Heart left ventricle (tissue), 16 donors: ENCODE data around the gene MEGF11. TPM values are rescaled to one million over a fixed set of nuclear protein-coding genes. Genes with fewer than 3 reads are reported as not detected.

ENCODE experiments used
- ATAC-seq, 4 donors: fragments of 200-7000 bp; cut with Tn5 transposase; one replicate each; pipeline ENCODE4 v1.9.1; 2020 to 2022; ENCODE audit warnings: moderate library complexity in 4 of 4, mild to moderate bottlenecking in 3 of 4, moderate number of reproducible peaks in 1 of 4
- DNase-seq, 5 donors: peaks; one replicate each; pipeline ENCODE4 v3.0.0-alpha.2; 2020
- H3K27ac ChIP-seq, 12 donors: fragments of 200-600 bp; sonication (generic) in 4 of 12; one replicate each; pipeline versions ENCODE4 v1.5.0 to v1.8.0; 2016 to 2022; ENCODE audit warnings: mild to moderate bottlenecking in 2 of 12
- H3K27me3 ChIP-seq, 9 donors: fragments of 200-600 bp; sonication (generic) in 2 of 9; one replicate each; pipeline versions ENCODE4 v1.5.1 to v1.8.0; 2016 to 2022; ENCODE audit warnings: mild to moderate bottlenecking in 3 of 9
- H3K36me3 ChIP-seq, 9 donors: fragments of 200-600 bp; sonication (generic) in 2 of 9; one replicate each; pipeline versions ENCODE4 v1.5.0 to v1.8.0; 2018 to 2022; ENCODE audit warnings: mild to moderate bottlenecking in 2 of 9
- H3K4me1 ChIP-seq, 12 donors: fragments of 200-600 bp; sonication (generic) in 4 of 12; one replicate each; pipeline versions ENCODE4 v1.5.0 to v1.8.0; 2016 to 2022; ENCODE audit warnings: mild to moderate bottlenecking in 3 of 12
- H3K4me3 ChIP-seq, 12 donors: fragments of 200-600 bp; sonication (generic) in 4 of 12; one replicate each; pipeline versions ENCODE4 v1.5.0 to v1.8.0; 2017 to 2022; ENCODE audit warnings: mild to moderate bottlenecking in 9 of 12, moderate library complexity in 4 of 12
- H3K9me3 ChIP-seq, 12 donors: fragments of 200-600 bp; sonication (generic) in 4 of 12; one replicate each; pipeline versions ENCODE4 v1.5.0 to v1.8.0; 2016 to 2022; ENCODE audit warnings: mild to moderate bottlenecking in 1 of 12
- POLR2A ChIP-seq, 2 donors: fragments of 450-650 bp; IDR thresholded peaks; one replicate each; pipeline ENCODE4 v1.6.1; 2017; ENCODE audit warnings: antibody characterized with exemption in 2 of 2, mild to moderate bottlenecking in 2 of 2, moderate library complexity in 2 of 2
- WGBS, 4 donors: extraction: QIAGEN DNeasy Blood & Tissue Kit in 2 of 4; methylation state at CpG; one replicate each; pipeline versions ENCODE4 v1.1.5 to v1.1.7; 2013 to 2018; 5-methylcytosine and 5-hydroxymethylcytosine counted together
- intact Hi-C, 10 donors: fragments of 100-400 bp; cut with DNase I; formaldehyde crosslinking; loops; one replicate each; pipeline versions ENCODE4 v1.11.1 to v1.14.2; 2022
- polyA plus RNA-seq, 2 donors: library from polyadenylated mRNA; stranded (reverse); fragments of 200-250 nt; gene quantifications; one replicate each; pipeline ENCODE4 v1.2.3, GENCODE V29; 2013
- total RNA-seq, 9 donors: library from RNA; depleted of rRNA in 2 of 9; stranded (reverse); fragments of >200 nt in 2 of 9; fragmentation: NEBNext Ultra II Directional in 3 of 9; extraction: Animal tissue kit (Norgen Biotek cat#: 25700) in 3 of 9; gene quantifications; one replicate each; pipeline versions ENCODE4 v1.1.0 to v1.2.4, GENCODE V29; 2016 to 2023
- TF ChIP-seq, protein P1 (sequence below), 12 donors: fragments of 200-600 bp; sonication (generic) in 4 of 12; IDR thresholded peaks; one replicate each; pipeline versions ENCODE4 v1.5.0 to v1.8.0; 2018 to 2022; ENCODE audit warnings: antibody characterized with exemption in 12 of 12, mild to moderate bottlenecking in 5 of 12
- donor health status: ischemic (EF 13 %, LVEDD 7.1; RV severe dilation, severe dysfunction).
- donor health status: healthy with polysubstance abuse.
- donor health status: DM: no; HTN: yes; CAD: no.
- donor health status: DM: no; HTN: no; CAD: no.
- donor health status: ischemic (EF 25% LVEDD 6.9; RV normal size, moderate dysfunction).
- donor health status: ischemic (EF 25% LVEDD 5.7; RV mildly dilated, moderate dysfunction).
- donor health status: healthy.
- donor health status: DM: yes; HTN: yes; CAD: no.
- donor health status: ischemic (EF 35%, LVEDD 5.7; RV mildly dilated, moderate dysfunction).
- donor health status: nonischemic (EF 11% LVEDD 7.7; RV severe dilation, severe dysfunction).
- donor health status: DM: yes; HTN: yes; CAD: no.
- donor health status: PGD.
- donor health status: ischemic (EF 29% LVEDD 5.4; RV normal size, mild dysfunction).
- donor health status: nonischemic (EF 23%, LVEDD 6.1; RV moderate dilation, normal function).

MEGF11 gene
- total and polyA plus RNA-seq, 11 donors = 0.07 TPM; not detected in 10

GRCh38 chr15:65863106-65863505, 390.4 kb downstream of the MEGF11 start:
- intact Hi-C loops = no loop called here
- TF ChIP-seq POLR2A (IDR thresholded peaks at IDR 0.05) = no peak
- TF ChIP-seq, protein P1, sequence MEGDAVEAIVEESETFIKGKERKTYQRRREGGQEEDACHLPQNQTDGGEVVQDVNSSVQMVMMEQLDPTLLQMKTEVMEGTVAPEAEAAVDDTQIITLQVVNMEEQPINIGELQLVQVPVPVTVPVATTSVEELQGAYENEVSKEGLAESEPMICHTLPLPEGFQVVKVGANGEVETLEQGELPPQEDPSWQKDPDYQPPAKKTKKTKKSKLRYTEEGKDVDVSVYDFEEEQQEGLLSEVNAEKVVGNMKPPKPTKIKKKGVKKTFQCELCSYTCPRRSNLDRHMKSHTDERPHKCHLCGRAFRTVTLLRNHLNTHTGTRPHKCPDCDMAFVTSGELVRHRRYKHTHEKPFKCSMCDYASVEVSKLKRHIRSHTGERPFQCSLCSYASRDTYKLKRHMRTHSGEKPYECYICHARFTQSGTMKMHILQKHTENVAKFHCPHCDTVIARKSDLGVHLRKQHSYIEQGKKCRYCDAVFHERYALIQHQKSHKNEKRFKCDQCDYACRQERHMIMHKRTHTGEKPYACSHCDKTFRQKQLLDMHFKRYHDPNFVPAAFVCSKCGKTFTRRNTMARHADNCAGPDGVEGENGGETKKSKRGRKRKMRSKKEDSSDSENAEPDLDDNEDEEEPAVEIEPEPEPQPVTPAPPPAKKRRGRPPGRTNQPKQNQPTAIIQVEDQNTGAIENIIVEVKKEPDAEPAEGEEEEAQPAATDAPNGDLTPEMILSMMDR (IDR thresholded peaks at IDR 0.05) = no peak
- Histone ChIP-seq H3K4me1 (peaks cover 0 to 4% (median 0%) of the 10 kb centered on the region in 12 donors), H3K27me3 (no peaks in the 10 kb centered on the region), H3K27ac (no peak overlapping the region), H3K9me3 (no peaks in the 10 kb centered on the region), H3K36me3 (no peaks in the 10 kb centered on the region), H3K4me3 (no peak overlapping the region)
- WGBS, 4 donors = 87 to 96% (median 94%) methylated on average over 6 of the region's 6 CpGs
- ATAC-seq = no peak
- DNase-seq = no peak

GRCh38 chr15:65862682-65863081, 390.9 kb downstream of the MEGF11 start:
- Histone ChIP-seq H3K27me3 (no peaks in the 10 kb centered on the region), H3K4me3 (no peak overlapping the region), H3K36me3 (no peaks in the 10 kb centered on the region), H3K4me1 (peaks cover 0 to 4% (median 0%) of the 10 kb centered on the region in 12 donors), H3K9me3 (no peaks in the 10 kb centered on the region), H3K27ac (no peak overlapping the region)
- DNase-seq (peak in 1 of 5 donors; percentile 61), ATAC-seq (peak in 3 of 4 donors; percentile 68 to 73 (median 71))
- TF ChIP-seq, protein P1 (IDR thresholded peaks at IDR 0.05) = peak in 9 of 12 donors; percentile 15 to 46 (median 28)
- no peak for TF ChIP-seq POLR2A (IDR thresholded peaks at IDR 0.05)
- intact Hi-C loops = no loop called here
- WGBS, 4 donors = 4 to 28% (median 14%) methylated on average over 1 of the region's 1 CpG

DNA sequence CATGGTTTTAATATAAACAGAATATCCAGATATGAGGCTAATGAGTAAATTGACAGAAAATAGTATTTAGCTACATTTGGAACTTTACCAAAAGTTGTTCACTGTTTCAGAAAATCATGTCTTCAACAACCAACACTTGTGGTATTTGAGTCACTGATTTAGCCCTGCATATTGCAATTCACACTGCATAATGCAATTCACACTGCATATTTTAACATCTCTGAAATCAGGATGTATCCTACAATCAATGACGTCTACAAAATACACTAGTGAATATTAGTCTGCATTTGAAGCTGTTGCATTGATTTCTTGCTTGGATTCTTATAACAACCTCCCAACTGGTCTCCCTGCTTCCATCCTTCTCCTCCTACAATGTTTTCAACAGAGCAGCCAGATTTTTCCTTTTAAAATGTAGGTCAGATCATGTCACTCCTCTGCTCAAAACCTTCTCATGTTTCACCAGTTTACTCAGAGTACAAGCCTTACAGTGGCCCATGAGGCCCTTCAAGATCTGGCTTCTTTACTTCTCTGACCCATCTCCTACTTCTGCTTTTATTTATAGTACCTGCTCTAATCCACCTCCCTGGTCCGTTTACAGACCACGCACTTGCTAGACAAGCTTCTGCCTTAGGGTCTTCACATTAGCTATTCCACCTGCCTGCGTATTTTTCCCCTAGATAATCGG, 395.7 kb downstream of the MEGF11 start:
- WGBS, 4 donors = 71 to 77% (median 74%) methylated on average over 5 of the region's 5 CpGs
- Histone ChIP-seq H3K4me1 (peaks cover 0 to 4% (median 0%) of the 10 kb centered on the region in 12 donors), H3K36me3 (no peaks in the 10 kb centered on the region), H3K9me3 (no peaks in the 10 kb centered on the region), H3K27me3 (no peaks in the 10 kb centered on the region), H3K4me3 (no peak overlapping the region), H3K27ac (no peak overlapping the region)
- ATAC-seq (peak in 1 of 4 donors; percentile 59), DNase-seq (no peak)
- intact Hi-C loops = loop anchor here in 6 of 10 donors (2.0 to 10.0 kb wide), 6 partner anchors 63 to 223 kb away; partner anchors contain the start of gene DENND4A (in 2 of the 6)
- TF ChIP-seq, protein P1 (IDR thresholded peaks at IDR 0.05) = no peak
- TF ChIP-seq POLR2A (IDR thresholded peaks at IDR 0.05) = no peak

DNA sequence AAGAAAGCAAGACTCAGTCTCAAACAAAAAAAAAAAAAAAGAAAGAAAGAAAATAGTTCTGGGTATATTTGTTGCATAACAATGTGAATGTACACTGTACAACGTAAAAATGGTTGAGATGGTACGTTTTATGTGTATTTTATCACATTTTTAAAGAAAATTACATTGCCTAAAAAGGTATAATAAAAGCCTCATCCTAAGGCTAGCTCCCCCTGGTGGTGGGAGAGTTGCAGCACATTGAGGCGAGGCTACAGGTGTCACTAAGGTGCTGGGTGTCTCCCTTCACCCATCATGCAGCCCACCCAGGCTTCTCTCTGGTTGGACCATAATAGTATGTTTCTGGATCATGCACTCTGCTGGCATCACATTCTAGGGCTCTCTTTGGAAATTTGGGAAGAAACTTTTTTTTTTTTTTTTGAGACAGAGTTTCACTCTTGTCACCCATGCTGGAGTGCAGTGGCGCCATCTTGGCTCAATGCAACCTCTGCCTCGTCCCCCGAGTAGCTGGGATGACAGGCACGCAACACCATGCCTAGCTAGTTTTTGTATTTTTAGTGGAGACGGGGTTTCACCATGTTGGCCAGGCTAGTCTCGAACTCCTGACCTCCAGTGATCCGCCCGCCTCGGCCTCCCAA, 396.6 kb downstream of the MEGF11 start:
- ATAC-seq = peak in 3 of 4 donors; percentile 42 to 61 (median 49)
- 66 to 69% (median 68%) methylated on average over 12 of the region's 12 CpGs for WGBS, 4 donors
- no peak for TF ChIP-seq POLR2A (IDR thresholded peaks at IDR 0.05)
- TF ChIP-seq, protein P1 (IDR thresholded peaks at IDR 0.05) = peak; percentile 69 to 88 (median 80)
- Histone ChIP-seq H3K36me3 (no peaks in the 10 kb centered on the region), H3K4me1 (peaks cover 0 to 4% (median 0%) of the 10 kb centered on the region in 12 donors), H3K27me3 (no peaks in the 10 kb centered on the region), H3K9me3 (no peaks in the 10 kb centered on the region), H3K27ac (no peak overlapping the region), H3K4me3 (no peak overlapping the region)
- peak; percentile 47 to 73 (median 58) for DNase-seq
- intact Hi-C loops = loop anchor here in 6 of 10 donors (2.0 to 10.0 kb wide), 6 partner anchors 62 to 222 kb away; partner anchors contain the start of gene DENND4A (in 2 of the 6)
